ENCODE results near the gene AASS. TPM values are rescaled to one million over a fixed set of nuclear protein-coding genes. Genes with fewer than 3 reads are reported as not detected.
"Not testable (repeated sequence)": the region's sequence is repeated elsewhere in the genome, so short reads cannot be mapped to it uniquely, and the experiment has no call there.

AASS gene
- 10 to 100 TPM in 2 of 6 experiments, 1 to 10 TPM in 4; 8.1 to 10.2 (median 8.9) TPM for total RNA-seq (2021; fragmentation: NEBNext Ultra II Directional; extraction: Animal tissue kit (Norgen Biotek cat#: 25700))
- long read RNA-seq, partial matches to known transcripts, result 5 of 9 reads
- long read RNA-seq, other reads (novel, unspliced or antisense), result 0 of 9 reads

- H3K36me3 Mint-ChIP-seq (ENCODE audit: low read depth), result no peaks in the 10 kb centered on the region
- H3K27me3 Mint-ChIP-seq (ENCODE audit: insufficient read depth), result peaks cover 4% of the 10 kb centered on the region
- H3K4me1 Mint-ChIP-seq (ENCODE audit: low read depth), result peaks cover 38% of the 10 kb centered on the region
- TF ChIP-seq CTCF (IDR thresholded peaks at IDR 0.05), result no peak; the same call in 1 of the 2 replicates
- peak; percentile 92 for DNase-seq
- H3K4me3 Mint-ChIP-seq, result peak within 1 kb of the TSS; percentile 92
- H3K9me3 Mint-ChIP-seq, result no peaks in the 10 kb centered on the region
- H3K27ac Mint-ChIP-seq, result peak within 1 kb of the TSS; percentile 95
These were observed at the start of gene AASS for GRCh38 chr7:122143751-122144711. Gene AASS (minus strand): TSS chr7:122144249. CDS start chr7:122133726, 10,523 bp downstream.

DNA sequence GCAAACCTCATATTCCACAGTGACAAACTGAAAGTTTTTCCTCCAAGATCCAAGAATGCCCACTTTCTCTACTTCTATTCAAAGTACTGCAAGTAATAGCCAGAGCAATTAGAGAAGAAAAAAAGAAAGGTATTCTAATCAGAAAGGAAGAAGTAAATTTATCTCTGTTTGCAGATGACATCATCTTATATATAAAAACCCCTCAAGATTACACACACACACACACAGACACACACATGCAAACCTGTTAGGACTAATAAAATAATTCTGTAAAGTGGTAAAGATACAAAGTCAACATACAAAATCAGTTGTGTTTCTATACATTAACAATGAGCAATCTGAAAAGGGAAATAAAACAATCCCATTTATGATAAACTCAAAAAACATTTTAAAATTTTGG lies 44.7 kb upstream of the AASS start:
- TF ChIP-seq CTCF (IDR thresholded peaks at IDR 0.05), result no peak
- H3K27me3 Mint-ChIP-seq (ENCODE audit: insufficient read depth), result no peaks in the 10 kb centered on the region; the same call in 1 of the 2 replicates
- no peaks in the 10 kb centered on the region for H3K4me1 Mint-ChIP-seq (ENCODE audit: low read depth)

GRCh38 chr7:122183106-122183505 lies 39.1 kb upstream of the AASS start:
- no peak for DNase-seq
- H3K4me3 Mint-ChIP-seq, result no peak overlapping the region
- H3K27me3 Mint-ChIP-seq (ENCODE audit: insufficient read depth), result peaks cover 3% of the 10 kb centered on the region; the same call in 1 of the 2 replicates
- no peaks in the 10 kb centered on the region for H3K9me3 Mint-ChIP-seq
- H3K27ac Mint-ChIP-seq, result no peak overlapping the region
- H3K4me1 Mint-ChIP-seq (ENCODE audit: low read depth), result no peaks in the 10 kb centered on the region
- TF ChIP-seq CTCF (IDR thresholded peaks at IDR 0.05), result no peak
- H3K36me3 Mint-ChIP-seq (ENCODE audit: low read depth), result no peaks in the 10 kb centered on the region

More for the DNA sequence above, 44.7 kb upstream of the AASS start:
- H3K36me3 Mint-ChIP-seq (ENCODE audit: low read depth), result no peaks in the 10 kb centered on the region
- DNase-seq, result no peak
- H3K9me3 Mint-ChIP-seq, result peaks cover 10% of the 10 kb centered on the region
- no peak overlapping the region for H3K27ac Mint-ChIP-seq
- no peak overlapping the region for H3K4me3 Mint-ChIP-seq

- Mint-ChIP-seq H3K4me3 (no peak overlapping the region), H3K27ac (no peak overlapping the region), H3K36me3 (ENCODE audit: low read depth) (no peaks in the 10 kb centered on the region), H3K9me3 (no peaks in the 10 kb centered on the region), H3K27me3 (ENCODE audit: insufficient read depth) (peaks cover 3% of the 10 kb centered on the region; the same call in 1 of the 2 replicates), H3K4me1 (ENCODE audit: low read depth) (no peaks in the 10 kb centered on the region)
- no peak for TF ChIP-seq CTCF (IDR thresholded peaks at IDR 0.05)
- DNase-seq, result no peak
These were observed 38.0 kb upstream of the AASS start for GRCh38 chr7:122182081-122182480.

DNA sequence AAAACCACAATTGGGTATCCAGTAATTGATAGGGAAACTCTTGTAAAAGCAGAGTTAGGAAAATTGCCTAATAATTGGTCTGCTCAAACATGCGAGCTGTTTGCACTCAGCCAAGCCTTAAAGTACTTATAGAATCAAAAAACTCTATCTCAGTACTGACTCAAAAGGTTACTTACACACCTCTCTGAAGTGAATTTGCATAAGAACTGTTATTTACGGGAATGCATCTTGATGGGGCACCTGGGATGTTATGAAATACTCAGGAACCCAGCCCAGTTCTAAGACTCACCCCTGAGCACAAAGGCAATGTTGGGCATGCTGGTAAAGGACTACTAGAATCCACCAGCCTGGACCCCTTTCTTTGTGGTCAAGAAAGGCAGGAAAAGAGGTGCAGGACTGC lies 28.1 kb upstream of the AASS start:
- H3K4me3 Mint-ChIP-seq, H3K9me3 Mint-ChIP-seq: not testable (repeated sequence)

DNA sequence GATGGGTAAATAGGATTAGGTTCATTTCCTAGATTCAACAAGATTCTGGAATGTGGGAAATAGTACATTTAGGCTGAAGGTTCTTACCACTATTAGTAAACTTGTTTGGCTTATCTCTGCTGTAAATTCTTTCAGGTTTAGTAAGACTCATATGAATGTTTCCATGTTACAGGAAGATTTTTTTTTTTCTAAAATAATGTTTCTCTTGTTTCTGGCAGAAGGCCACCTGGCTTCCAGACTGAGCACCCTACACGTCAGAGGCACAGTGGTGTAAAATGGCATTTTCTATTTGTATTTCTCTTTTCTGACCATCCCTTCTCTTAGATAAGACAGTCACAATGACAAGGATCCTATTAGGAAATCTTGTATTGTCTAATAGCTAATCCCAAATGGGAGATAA lies 22.7 kb upstream of the AASS start:
- DNase-seq, result peak; percentile 38
- H3K9me3 Mint-ChIP-seq, result no peaks in the 10 kb centered on the region

More for the DNA sequence above, 28.1 kb upstream of the AASS start:
- not testable (repeated sequence) for H3K36me3 Mint-ChIP-seq (ENCODE audit: low read depth); H3K27me3 Mint-ChIP-seq (ENCODE audit: insufficient read depth); DNase-seq; H3K27ac Mint-ChIP-seq; H3K4me1 Mint-ChIP-seq (ENCODE audit: low read depth)

More for the DNA sequence above, 22.7 kb upstream of the AASS start:
- H3K4me3 Mint-ChIP-seq, result no peak overlapping the region
- peaks cover 4% of the 10 kb centered on the region for H3K4me1 Mint-ChIP-seq (ENCODE audit: low read depth)
- peaks cover 5% of the 10 kb centered on the region; the same call in 1 of the 2 replicates for H3K27me3 Mint-ChIP-seq (ENCODE audit: insufficient read depth)
- no peaks in the 10 kb centered on the region for H3K36me3 Mint-ChIP-seq (ENCODE audit: low read depth)
- TF ChIP-seq CTCF (IDR thresholded peaks at IDR 0.05), result no peak
- H3K27ac Mint-ChIP-seq, result no peak overlapping the region
